Measurements from ENCODE around the gene DGKG. TPM values are rescaled to one million over a fixed set of nuclear protein-coding genes. Genes with fewer than 3 reads are reported as not detected.

The DGKG gene
- total RNA-seq, 2 donors from 2014 or later, result 0.17 to 0.64 TPM

DNA sequence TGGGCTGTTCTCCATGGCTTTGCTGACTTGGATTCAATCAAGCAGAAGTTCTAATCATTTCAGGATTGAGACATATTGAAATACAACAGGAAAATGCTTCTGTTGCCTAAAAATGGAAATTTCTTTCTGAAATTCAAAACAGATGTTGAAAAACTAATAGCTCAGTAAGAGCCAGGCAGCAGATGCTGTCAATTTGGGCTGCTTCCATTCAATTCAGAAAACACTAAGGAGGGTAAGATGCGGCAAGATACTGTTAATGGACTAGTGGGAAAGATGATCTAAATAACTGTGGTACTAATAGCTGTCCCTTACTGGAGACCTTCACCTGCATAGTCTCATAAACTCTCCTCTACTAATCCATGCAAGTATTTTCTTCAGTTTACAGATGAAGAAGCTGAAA is 53.5 kb downstream of the DGKG start:
- Histone ChIP-seq H3K4me1 (no peaks in the 10 kb centered on the region), H3K4me3 (no peak overlapping the region), H3K27ac (no peak overlapping the region), H3K9me3 (no peaks in the 10 kb centered on the region), H3K27me3 (no peaks in the 10 kb centered on the region), H3K36me3 (no peaks in the 10 kb centered on the region), H3K9ac (ENCODE audit: low read depth in 2 of 2, low read length in 2 of 2) (no peak overlapping the region)
- intact Hi-C loops (cut with DNase I), result no loop called here
- TF ChIP-seq, protein P1, sequence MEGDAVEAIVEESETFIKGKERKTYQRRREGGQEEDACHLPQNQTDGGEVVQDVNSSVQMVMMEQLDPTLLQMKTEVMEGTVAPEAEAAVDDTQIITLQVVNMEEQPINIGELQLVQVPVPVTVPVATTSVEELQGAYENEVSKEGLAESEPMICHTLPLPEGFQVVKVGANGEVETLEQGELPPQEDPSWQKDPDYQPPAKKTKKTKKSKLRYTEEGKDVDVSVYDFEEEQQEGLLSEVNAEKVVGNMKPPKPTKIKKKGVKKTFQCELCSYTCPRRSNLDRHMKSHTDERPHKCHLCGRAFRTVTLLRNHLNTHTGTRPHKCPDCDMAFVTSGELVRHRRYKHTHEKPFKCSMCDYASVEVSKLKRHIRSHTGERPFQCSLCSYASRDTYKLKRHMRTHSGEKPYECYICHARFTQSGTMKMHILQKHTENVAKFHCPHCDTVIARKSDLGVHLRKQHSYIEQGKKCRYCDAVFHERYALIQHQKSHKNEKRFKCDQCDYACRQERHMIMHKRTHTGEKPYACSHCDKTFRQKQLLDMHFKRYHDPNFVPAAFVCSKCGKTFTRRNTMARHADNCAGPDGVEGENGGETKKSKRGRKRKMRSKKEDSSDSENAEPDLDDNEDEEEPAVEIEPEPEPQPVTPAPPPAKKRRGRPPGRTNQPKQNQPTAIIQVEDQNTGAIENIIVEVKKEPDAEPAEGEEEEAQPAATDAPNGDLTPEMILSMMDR (IDR thresholded peaks at IDR 0.05), result no peak
- no peak for DNase-seq

DNA sequence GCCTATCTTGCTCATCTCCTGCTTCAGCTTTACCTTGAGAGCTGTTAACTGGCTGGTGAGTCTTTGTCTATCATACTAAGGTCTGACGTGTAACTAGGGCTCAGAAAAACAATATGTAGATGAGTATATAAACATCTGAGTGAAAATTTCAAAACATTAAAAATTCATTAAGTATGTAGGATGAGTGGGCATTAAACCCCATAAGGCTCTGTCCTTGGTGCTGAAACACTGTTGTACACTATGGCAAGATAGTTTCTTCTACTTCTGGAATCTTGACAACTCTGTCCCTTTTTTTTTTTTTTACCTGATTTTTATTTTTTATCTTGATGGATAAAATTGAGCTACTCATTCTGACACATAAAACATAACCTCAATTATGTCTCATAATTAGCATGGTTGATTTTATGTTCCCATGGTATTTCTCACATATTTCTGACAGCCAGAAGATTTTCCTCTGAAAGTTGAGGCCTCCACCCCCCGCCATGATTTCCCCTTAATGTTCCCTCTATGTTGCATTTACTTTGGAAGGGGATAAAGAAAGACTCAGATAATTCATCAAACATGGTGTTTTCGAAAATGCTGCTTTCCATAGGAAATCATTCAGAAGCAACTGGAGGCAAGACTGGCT is 54.3 kb downstream of the DGKG start:
- intact Hi-C loops (cut with DNase I), result no loop called here

DNA sequence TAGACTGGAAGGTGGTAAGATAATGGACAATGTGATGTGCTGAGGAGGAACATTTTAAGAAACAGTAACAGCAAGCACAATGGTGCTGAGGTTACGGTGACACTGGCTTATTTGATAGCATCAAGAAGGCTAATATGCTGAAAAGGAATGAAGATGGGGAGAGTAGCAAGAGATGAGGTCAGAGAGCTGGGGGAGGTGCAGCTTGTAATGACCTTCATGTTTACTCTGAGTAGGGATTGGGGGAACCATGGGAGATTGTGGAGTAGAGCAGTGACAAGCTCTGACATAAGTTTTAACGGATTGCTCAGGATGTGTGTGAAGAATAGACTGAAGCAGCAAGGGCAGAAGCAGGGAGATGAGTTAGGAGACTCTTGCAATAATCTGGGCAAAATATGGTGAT is 56.7 kb downstream of the DGKG start:
- no peaks in the 10 kb centered on the region for H3K36me3 ChIP-seq
- H3K4me3 ChIP-seq, result no peak overlapping the region
- no peaks in the 10 kb centered on the region for H3K9me3 ChIP-seq
- intact Hi-C loops (cut with DNase I), result no loop called here
- TF ChIP-seq, protein P1 (IDR thresholded peaks at IDR 0.05), result no peak
- DNase-seq, result no peak
- H3K4me1 ChIP-seq, result no peaks in the 10 kb centered on the region
- H3K9ac ChIP-seq (ENCODE audit: low read depth in 2 of 2, low read length in 2 of 2), result no peak overlapping the region
- no peaks in the 10 kb centered on the region for H3K27me3 ChIP-seq
- H3K27ac ChIP-seq, result no peak overlapping the region

More for the DNA sequence above, 54.3 kb downstream of the DGKG start:
- Histone ChIP-seq H3K4me3 (no peak overlapping the region), H3K27me3 (no peaks in the 10 kb centered on the region), H3K4me1 (no peaks in the 10 kb centered on the region), H3K36me3 (no peaks in the 10 kb centered on the region), H3K9ac (ENCODE audit: low read depth in 2 of 2, low read length in 2 of 2) (no peak overlapping the region), H3K27ac (no peak overlapping the region), H3K9me3 (no peaks in the 10 kb centered on the region)
- DNase-seq, result no peak
- TF ChIP-seq, protein P1 (IDR thresholded peaks at IDR 0.05), result no peak

DNA sequence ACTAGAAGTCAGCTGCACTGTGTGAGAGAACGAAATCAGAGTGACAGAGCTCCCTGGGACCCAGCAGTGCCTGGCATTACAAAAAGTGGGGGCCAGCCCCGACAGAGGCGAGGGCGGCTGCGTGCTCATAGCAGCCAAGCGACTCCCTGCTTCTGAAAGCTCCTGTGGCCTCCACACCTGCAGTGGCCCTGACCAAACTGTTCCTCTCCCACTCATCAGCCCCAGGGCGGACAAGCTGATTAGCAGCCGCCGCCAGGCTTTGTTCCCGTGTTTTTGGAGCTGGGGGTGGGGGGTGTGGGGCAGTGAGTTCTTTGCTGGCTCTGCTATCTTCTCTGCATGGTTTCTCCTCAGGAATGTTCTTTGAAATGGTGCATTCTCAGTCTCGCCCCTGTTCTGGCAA is 58.1 kb downstream of the DGKG start:
- Histone ChIP-seq H3K9me3 (no peaks in the 10 kb centered on the region), H3K36me3 (no peaks in the 10 kb centered on the region), H3K4me3 (no peak overlapping the region), H3K4me1 (no peaks in the 10 kb centered on the region), H3K27me3 (no peaks in the 10 kb centered on the region), H3K27ac (no peak overlapping the region), H3K9ac (ENCODE audit: low read depth in 2 of 2, low read length in 2 of 2) (no peak overlapping the region)
- intact Hi-C loops (cut with DNase I), result no loop called here
- no peak for DNase-seq
- TF ChIP-seq, protein P1 (IDR thresholded peaks at IDR 0.05), result no peak

DNA sequence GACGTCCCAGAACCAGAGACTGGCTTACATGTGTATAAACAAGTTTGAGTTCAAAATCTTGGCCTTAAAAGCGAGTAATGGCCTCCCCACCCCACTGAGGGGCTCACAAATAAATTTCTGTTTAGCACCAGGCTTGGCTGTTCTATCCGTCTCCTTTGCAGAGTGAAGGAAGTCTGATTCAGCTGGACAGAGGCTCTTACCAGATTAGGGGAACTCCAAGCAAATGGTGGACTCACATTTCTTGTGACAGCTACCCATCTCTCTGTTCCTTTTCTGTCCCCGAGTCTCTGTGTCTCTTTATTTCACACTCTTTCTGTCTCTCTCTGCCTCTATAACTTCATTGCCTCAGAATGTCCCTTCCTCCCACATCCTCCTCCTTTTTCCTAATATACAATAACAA is 62.7 kb downstream of the DGKG start:
- H3K4me3 ChIP-seq, result no peak overlapping the region
- DNase-seq, result no peak
- TF ChIP-seq, protein P1 (IDR thresholded peaks at IDR 0.05), result no peak
- no peaks in the 10 kb centered on the region for H3K27me3 ChIP-seq
- no peaks in the 10 kb centered on the region for H3K36me3 ChIP-seq
- intact Hi-C loops (cut with DNase I), result no loop called here
- H3K9ac ChIP-seq (ENCODE audit: low read depth in 2 of 2, low read length in 2 of 2), result no peak overlapping the region
- H3K4me1 ChIP-seq, result no peaks in the 10 kb centered on the region
- no peaks in the 10 kb centered on the region for H3K9me3 ChIP-seq
- H3K27ac ChIP-seq, result no peak overlapping the region
